Effector CD4-positive, alpha-beta T cell (primary cell): ENCODE data around the gene PSMD7.
"Not testable (repeated sequence)": the region's sequence is repeated elsewhere in the genome, so short reads cannot be mapped to it uniquely, and the experiment has no call there.

ENCODE experiments used
- DNase-seq: peaks from one replicate; pipeline ENCODE4 v3.0.0-alpha.2; 2020

Gene PSMD7

DNA sequence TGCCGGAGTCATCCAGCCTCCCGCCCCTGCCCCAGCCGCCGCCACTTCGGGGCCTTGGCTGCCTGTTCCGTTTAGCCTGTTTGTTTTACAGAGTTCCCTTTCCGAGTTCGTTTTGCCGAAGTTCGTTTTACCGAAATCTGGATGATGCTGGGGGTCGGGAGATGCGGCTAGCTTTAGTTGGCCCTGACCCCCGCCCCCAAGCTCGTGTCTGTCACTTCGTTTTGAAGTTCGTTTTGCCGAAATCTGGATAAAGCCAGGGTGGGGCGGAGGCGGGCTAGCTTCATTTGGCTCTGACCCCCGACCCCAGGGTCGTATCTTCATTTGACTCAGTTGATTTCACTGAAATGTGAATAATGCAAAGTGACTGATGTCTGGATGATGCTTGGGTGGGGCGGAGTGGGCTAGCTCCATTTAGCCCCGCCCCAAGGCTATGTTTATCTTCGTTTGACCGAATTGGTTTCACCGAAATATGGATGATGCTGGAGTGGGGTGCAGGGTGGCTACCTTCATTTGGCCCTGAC is 591 bp downstream of the PSMD7 start:
- no peak for DNase-seq

DNA sequence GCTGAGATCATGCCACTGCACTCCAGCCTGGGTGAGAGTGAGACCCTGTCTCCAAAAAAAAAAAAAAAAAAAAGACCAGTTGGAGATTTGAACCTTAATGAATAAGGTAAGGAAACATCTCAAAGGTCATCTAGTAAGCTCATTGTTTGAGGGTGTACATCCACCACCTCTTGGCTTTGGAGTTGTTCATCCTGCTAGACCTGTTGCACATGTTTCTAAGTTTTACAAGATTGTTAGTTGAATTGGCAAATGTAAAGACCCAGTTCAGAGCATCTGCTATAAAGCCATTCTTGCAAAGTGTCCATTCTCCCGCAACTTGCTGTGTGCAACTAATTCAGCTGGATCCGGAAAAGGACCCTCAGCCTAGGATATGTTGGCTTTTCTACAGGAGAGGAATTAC is 1.5 kb downstream of the PSMD7 start:
- DNase-seq = no peak

DNA sequence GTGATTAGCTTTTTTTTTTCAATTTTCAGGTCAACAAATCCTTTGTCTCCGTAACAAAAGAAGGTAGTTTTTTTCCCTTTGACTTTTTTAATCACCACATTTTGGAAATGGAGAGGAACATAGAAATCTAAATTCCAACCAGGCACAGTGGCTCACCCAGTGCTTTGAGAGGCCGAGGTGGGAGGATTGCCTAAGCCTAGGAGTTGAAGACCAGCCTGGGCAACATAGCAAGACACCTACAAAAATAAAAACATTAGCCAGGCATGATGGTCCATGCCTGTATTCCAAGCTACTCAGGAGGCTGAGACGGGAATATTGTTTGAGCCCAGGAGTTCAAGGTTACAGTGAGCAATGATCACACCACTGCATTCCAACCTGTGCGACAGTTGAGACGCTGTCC is 5.7 kb downstream of the PSMD7 start:
- no peak for DNase-seq

DNA sequence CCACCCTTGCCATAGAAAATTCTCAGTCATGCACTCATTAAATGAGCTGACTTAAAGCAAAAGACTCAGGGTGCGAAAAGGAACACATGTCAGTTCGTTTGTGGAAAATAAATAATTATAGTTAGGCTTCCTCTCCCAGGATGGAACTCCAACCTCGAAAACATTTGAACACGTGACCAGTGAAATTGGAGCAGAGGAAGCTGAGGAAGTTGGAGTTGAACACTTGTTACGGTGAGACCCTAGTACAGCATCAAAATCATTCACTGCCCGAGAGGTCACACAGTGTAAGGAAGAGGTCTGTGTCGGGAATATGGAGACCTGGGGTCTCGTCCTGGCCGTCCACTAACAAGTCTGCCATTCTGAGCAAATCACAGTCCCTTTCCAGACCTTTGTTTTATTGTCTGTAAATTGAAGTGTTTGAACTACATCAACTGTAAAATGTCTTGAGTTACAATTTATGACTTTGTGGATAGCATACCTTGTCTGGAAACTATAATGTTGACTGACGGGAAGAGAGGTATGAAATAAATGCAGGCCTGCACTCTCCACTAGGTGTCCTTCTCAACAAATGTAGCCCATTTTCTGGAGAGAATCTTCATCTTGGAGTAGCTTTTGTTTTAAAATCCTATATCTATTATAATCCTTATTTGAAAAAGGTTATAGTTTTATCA is 7.7 kb downstream of the PSMD7 start:
- no peak for DNase-seq

DNA sequence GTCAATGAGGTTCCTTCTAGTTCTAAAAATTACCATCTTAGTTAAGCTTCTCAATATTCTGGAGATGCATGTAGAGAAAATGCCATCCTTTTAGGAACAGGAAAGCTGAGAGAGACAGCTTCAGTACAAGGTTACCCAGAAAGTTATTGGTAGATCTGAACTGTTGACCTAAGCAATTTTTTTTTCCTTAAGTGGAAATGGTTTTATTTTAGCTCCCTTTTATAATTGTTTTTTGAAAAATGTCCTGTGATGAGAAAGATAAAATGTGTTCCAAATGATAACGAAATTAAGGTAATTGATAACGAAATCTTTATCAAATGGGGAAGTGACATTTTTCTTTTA is 8.2 kb downstream of the PSMD7 start:
- no peak for DNase-seq

DNA sequence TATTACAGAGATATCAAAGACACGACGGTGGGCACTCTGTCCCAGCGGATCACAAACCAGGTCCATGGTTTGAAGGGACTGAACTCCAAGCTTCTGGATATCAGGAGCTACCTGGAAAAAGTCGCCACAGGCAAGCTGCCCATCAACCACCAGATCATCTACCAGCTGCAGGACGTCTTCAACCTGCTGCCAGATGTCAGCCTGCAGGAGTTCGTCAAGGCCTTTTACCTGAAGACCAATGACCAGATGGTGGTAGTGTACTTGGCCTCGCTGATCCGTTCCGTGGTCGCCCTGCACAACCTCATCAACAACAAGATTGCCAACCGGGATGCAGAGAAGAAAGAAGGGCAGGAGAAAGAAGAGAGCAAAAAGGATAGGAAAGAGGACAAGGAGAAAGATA is 8.7 kb downstream of the PSMD7 start:
- DNase-seq = no peak

DNA sequence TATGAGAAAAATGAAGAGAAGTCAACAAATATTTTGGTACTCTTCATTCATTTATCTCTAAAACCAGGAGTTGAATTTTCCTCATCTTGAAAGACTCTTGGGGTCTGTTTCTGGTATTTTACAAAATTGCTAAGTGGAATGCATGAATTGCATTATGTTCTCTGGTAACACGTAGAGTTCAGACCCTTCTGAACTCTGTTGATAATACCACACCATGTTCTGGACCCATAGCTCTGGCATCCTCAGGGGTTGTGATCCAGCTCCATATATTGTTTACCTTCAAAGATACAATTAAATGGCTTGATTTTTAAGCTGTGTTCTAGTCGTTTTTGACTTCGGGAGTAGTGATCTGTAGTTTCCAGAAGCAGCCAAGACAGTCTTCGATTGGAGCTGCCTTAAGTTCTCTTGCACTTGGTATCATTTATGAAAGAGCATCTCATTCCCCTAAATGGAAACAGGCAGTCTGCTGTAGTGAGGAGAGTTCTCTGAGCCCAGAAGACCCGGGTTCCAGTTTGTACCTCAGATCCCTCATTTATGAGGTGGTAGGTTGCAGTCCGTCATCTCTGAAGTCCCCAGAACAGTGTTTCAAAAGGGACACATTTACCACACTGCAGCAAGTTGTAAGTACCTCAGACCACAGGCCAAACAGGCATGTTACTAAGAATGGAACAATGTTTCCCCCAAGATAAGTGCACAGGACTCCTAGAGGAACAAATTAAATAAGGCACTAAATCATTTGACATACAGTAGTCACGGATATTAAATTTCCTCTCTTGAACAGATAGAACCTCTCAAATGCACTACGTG is 9.6 kb downstream of the PSMD7 start:
- no peak for DNase-seq

DNA sequence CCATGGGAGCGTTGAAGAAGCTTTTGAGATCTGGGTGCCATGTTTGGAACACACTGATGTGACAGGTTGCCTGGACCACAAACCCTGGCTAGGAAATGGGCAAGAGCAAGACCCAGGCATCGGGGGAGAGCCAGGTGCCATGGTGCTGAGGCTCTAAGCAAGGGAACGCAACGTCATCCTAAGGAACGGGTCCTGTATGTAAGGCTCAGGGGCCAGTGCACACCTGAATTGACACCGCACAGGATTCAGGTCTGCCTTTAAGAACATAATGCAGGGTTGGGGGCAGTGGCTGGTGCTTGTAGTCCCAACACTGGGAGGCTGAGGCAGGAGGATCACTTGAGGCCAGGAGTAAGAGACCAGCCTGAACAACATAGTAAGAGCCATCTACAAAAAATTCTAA is 10.8 kb downstream of the PSMD7 start:
- no peak for DNase-seq

DNA sequence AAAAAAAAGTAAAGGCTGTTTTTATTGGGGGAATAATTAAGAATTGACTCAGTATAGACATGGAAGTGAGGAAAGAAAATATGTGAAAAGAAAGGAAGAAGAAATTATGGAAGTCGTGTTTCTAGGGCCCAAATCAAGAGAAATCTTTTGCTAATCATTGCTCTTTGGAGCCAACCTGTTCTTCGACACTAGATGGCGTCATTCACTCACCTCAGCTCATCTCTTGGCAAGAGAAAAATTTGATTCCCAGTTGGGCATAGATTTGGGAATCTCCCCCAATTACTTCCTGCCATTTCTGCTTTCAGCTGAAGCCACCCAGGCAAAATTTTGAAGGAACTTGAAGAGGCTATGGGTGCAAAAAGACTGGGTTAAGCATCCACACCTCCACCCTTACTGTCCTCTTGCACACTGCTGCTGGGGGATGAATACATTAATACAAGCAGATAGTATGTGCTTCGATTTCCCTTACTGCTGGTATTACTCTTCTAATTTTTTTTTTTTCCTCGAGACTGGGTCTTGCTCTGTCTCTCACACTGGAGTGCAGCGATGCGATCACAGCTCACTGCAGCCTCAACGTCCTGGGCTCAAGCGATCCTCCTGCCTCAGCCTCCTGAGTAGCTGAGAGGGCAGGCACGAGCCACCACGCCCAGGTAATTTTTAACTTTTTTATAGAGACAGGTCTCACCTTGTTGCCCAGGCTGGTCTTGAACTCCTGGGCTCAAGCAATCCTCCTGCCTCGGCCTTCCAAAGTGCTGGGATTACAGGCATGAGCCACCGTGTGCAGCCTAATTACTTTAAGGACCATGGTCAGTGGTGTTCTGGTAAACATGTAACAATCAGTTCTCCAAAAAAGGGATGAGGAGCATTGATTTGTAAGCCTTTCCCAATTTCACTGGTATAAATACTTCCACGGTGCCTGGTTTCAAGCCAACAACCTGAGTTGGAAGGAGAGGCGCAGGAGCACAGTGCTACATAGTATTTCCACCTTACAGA is 13.5 kb downstream of the PSMD7 start:
- DNase-seq = no peak

DNA sequence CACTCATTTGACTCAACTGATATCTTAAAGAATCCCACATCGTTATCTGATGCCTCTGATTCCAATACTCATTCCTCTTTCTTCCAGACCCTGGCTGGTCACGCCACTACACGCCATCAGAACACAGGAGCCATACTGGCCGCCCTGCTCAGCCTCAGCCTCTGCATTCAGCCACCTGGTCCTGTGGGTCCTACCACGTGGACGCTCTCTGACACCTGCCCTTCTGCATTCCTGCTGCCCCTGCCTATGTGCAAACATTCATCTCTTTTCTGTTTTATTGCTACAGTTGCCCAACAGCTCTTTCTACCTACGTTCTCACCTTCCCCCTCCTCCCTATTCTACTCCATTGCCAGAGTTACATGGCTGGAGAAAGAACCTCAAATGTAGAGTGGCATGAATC is 18.4 kb downstream of the PSMD7 start:
- no peak for DNase-seq

DNA sequence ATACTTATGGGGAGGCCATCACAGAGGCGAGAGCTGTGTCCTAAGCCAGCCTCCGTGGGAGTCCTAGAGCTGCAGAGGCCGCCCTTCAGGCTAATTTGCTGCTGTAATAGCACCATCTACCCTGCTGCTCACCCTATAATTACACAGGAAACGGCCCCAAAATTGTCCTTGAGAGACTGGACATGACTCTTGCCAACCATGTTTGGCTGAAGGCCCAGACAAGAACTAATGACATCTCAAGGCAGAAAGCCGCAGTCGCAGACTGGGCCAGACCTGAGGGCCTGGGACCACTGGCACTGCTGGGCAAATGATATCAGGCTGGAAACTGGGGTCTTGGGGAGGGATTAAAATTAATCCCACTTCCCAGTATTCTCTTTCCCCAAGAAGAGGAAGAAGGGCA is 24.1 kb downstream of the PSMD7 start:
- DNase-seq = no peak

DNA sequence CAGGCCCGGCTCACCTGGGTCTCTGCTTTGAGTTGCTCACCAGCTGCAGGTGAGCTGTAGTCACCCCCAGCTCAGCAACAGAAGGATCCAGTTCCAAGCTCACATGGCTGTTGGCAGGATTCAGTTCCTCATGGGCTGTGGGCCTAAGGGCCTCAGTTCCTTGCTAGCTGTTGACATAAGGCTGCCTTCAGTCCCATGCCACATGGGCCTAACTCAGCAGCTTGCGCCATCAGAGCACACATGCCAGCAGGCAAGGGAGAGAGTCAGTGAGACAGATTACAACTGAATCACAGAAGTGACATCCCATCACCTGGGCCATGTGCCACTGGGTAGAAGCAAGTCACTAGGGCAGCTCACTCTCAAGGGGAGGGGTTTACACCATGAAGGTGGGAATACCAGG is 24.7 kb downstream of the PSMD7 start:
- no peak for DNase-seq

DNA sequence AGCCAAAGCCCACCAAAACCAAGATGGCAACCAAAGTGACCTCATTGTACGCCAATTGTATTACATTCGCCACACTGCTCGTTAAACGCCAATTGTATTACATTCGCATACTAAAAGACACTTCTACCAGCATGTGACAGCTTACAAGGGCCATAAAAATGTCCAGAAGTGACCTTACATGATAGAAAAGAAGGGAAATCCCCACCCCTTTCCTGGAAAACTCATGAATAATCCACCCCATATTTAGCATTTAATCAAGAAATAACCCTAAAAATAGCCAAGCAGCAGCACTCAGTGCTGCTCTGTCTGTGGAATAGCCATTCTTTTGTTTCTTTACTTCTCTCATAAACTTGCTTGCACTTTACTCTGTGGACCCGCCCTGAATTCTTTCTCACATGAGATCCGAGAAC is 25.7 kb downstream of the PSMD7 start:
- no peak for DNase-seq

DNA sequence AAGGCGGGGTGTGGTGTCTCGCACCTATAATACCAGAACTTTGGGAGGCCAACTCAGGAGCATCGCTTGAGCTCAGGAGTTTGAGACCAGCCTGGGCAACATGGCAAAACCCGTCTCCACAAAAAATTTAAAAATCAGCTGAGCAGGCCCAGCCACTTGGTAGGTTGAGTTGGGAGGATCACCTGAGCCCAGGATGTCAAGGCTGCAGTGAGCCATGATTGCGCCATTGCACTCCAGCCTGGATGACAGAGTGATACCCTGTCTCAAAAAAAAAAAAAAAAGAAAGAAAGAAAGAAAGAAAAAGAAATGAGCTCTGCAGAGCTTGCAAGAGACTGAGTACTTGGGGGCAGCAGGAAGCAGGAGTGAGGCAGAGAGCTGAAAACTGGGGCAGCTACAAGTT is 28.2 kb downstream of the PSMD7 start:
- DNase-seq = not testable (repeated sequence)

DNA sequence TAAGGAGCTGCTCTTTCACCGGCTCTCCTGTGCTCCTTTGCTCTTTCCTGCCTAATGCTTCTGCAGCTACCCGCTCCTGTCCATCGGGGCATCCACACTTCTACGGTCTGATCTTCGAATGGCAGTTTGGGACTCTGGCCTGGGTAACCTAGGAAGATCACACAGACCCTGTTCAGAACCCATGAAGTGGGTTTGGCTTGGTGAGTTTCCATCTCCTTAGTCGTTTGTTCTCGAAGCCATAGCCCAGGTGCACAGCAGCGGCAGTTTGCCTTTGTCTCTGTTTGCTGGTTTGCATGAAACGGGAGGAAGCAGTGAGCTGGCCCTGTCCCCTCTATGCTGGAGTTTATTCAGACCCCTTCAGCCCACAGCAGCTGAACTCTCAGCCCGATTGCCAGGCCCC is 29.0 kb downstream of the PSMD7 start:
- DNase-seq = no peak

DNA sequence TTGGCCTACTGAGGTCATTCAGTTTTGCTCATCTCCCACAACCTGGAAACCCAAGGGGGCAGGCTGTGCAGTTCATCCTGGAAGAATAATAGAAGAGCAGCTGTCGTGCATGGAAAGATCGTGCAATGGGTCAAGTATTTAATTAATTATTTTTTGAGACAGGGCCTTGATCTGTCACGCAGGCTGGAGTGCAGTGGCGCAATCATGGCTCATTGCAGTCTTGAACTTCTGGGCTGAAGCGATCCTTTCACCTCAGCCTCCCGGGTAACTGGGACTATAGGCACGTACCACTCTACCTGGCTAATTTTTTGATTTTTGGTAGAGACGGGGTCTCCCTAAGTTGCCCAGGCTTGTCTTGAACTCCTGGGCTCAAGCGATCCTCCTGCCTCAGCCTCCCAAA is 31.7 kb downstream of the PSMD7 start:
- DNase-seq = not testable (repeated sequence)

DNA sequence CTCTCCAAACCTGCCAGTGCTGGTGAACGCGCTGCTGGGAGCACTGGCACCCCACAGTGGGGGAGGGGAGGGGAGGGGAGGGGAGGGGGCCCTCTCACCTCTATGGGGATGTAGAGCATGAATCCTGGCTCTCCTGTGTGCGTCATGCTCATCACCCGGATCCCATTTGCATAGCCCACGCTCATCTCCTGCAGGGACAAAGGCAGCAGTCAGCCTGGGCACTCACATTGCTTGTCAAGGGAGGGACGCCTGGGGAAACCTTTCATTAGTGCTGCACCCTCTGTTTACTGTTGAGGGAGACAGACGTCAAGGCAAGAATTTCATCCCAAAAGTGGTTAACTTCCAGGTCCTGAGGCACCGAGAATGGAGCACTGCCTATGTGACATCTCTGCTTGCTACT is 35.9 kb downstream of the PSMD7 start:
- DNase-seq = not testable (repeated sequence)

DNA sequence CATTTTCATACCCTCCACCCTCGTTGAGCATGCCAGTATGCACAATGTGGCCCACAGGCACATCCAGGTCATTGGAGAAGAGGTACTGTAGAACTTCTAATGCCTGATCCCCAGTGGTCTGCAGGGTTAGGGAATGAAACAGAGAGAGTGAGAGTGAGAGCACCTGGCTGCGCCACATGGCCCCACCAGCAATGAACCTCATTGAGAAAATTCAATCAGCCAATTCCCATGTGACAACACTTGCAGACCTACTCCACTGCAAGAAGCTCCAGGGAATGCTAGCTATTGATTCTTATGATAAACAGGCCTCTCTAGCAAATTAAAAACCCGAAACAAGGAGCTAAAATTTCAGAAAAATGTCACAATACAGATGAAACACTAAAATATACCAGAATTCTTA is 40.9 kb downstream of the PSMD7 start:
- not testable (repeated sequence) for DNase-seq

DNA sequence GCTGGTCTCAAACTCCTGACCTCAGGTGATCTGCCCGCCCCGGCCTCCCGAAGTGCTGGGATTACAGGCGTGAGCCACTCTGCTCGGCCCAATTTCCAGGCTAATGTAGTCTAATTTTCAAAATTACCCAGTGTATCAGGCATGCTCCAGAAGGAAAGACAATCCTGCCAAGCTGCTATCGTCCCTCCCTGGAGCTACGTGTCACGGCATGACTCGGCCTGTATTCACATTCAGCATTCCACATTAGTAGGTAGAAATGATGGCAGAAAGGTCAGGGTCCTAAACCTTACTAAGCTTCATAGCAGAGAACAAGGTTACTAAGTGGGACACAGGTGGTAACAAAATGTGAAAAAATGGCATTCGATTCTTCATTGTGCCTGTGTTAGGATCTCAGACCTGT is 42.6 kb downstream of the PSMD7 start:
- not testable (repeated sequence) for DNase-seq

DNA sequence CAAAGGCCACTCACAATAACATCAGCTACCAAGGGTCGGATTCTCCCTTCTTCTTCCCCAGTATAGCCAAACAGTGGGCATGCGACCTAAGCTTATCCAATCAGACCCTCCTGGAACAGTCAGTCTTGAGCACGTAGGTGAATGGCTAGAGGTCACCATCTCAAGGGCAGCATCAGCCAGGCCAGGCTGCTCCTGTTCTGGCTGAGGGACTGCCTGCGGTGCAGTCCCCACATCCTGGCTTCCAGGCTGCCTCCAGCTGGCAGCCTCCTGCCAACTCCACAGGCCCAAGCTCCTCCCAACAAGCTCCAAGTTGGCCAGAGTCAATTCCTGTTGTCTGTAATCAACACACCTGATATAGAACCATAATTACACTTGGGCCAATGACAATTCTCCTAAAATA is 56.4 kb downstream of the PSMD7 start:
- not testable (repeated sequence) for DNase-seq
